Heart left ventricle (tissue), 16 donors: Measurements from ENCODE around the gene HS3ST2. TPM values are rescaled to one million over a fixed set of nuclear protein-coding genes. Genes with fewer than 3 reads are reported as not detected.
A peak's percentile ranks its signal among the peaks of the same experiment; 100 is the strongest.

ENCODE experiments used
- ATAC-seq, 4 donors: fragments of 200-7000 bp; cut with Tn5 transposase; one replicate each; pipeline ENCODE4 v1.9.1; 2020 to 2022; ENCODE audit warnings: moderate library complexity in 4 of 4, mild to moderate bottlenecking in 3 of 4, moderate number of reproducible peaks in 1 of 4
- DNase-seq, 5 donors: peaks; one replicate each; pipeline ENCODE4 v3.0.0-alpha.2; 2020
- H3K27ac ChIP-seq, 12 donors: fragments of 200-600 bp; sonication (generic) in 4 of 12; one replicate each; pipeline versions ENCODE4 v1.5.0 to v1.8.0; 2016 to 2022; ENCODE audit warnings: mild to moderate bottlenecking in 2 of 12
- H3K27me3 ChIP-seq, 9 donors: fragments of 200-600 bp; sonication (generic) in 2 of 9; one replicate each; pipeline versions ENCODE4 v1.5.1 to v1.8.0; 2016 to 2022; ENCODE audit warnings: mild to moderate bottlenecking in 3 of 9
- H3K36me3 ChIP-seq, 9 donors: fragments of 200-600 bp; sonication (generic) in 2 of 9; one replicate each; pipeline versions ENCODE4 v1.5.0 to v1.8.0; 2018 to 2022; ENCODE audit warnings: mild to moderate bottlenecking in 2 of 9
- H3K4me1 ChIP-seq, 12 donors: fragments of 200-600 bp; sonication (generic) in 4 of 12; one replicate each; pipeline versions ENCODE4 v1.5.0 to v1.8.0; 2016 to 2022; ENCODE audit warnings: mild to moderate bottlenecking in 3 of 12
- H3K4me3 ChIP-seq, 12 donors: fragments of 200-600 bp; sonication (generic) in 4 of 12; one replicate each; pipeline versions ENCODE4 v1.5.0 to v1.8.0; 2017 to 2022; ENCODE audit warnings: mild to moderate bottlenecking in 9 of 12, moderate library complexity in 4 of 12
- H3K9me3 ChIP-seq, 12 donors: fragments of 200-600 bp; sonication (generic) in 4 of 12; one replicate each; pipeline versions ENCODE4 v1.5.0 to v1.8.0; 2016 to 2022; ENCODE audit warnings: mild to moderate bottlenecking in 1 of 12
- POLR2A ChIP-seq, 2 donors: fragments of 450-650 bp; IDR thresholded peaks; one replicate each; pipeline ENCODE4 v1.6.1; 2017; ENCODE audit warnings: antibody characterized with exemption in 2 of 2, mild to moderate bottlenecking in 2 of 2, moderate library complexity in 2 of 2
- WGBS, 4 donors: extraction: QIAGEN DNeasy Blood & Tissue Kit in 2 of 4; methylation state at CpG; one replicate each; pipeline versions ENCODE4 v1.1.5 to v1.1.7; 2013 to 2018; 5-methylcytosine and 5-hydroxymethylcytosine counted together
- intact Hi-C, 10 donors: fragments of 100-400 bp; cut with DNase I; formaldehyde crosslinking; loops; one replicate each; pipeline versions ENCODE4 v1.11.1 to v1.14.2; 2022
- polyA plus RNA-seq, 2 donors: library from polyadenylated mRNA; stranded (reverse); fragments of 200-250 nt; gene quantifications; one replicate each; pipeline ENCODE4 v1.2.3, GENCODE V29; 2013
- total RNA-seq, 9 donors: library from RNA; depleted of rRNA in 2 of 9; stranded (reverse); fragments of >200 nt in 2 of 9; fragmentation: NEBNext Ultra II Directional in 3 of 9; extraction: Animal tissue kit (Norgen Biotek cat#: 25700) in 3 of 9; gene quantifications; one replicate each; pipeline versions ENCODE4 v1.1.0 to v1.2.4, GENCODE V29; 2016 to 2023
- TF ChIP-seq, protein P1 (sequence below), 12 donors: fragments of 200-600 bp; sonication (generic) in 4 of 12; IDR thresholded peaks; one replicate each; pipeline versions ENCODE4 v1.5.0 to v1.8.0; 2018 to 2022; ENCODE audit warnings: antibody characterized with exemption in 12 of 12, mild to moderate bottlenecking in 5 of 12
- donor health status: ischemic (EF 13 %, LVEDD 7.1; RV severe dilation, severe dysfunction).
- donor health status: healthy with polysubstance abuse.
- donor health status: DM: no; HTN: yes; CAD: no.
- donor health status: DM: no; HTN: no; CAD: no.
- donor health status: ischemic (EF 25% LVEDD 6.9; RV normal size, moderate dysfunction).
- donor health status: ischemic (EF 25% LVEDD 5.7; RV mildly dilated, moderate dysfunction).
- donor health status: healthy.
- donor health status: DM: yes; HTN: yes; CAD: no.
- donor health status: ischemic (EF 35%, LVEDD 5.7; RV mildly dilated, moderate dysfunction).
- donor health status: nonischemic (EF 11% LVEDD 7.7; RV severe dilation, severe dysfunction).
- donor health status: DM: yes; HTN: yes; CAD: no.
- donor health status: PGD.
- donor health status: ischemic (EF 29% LVEDD 5.4; RV normal size, mild dysfunction).
- donor health status: nonischemic (EF 23%, LVEDD 6.1; RV moderate dilation, normal function).

HS3ST2 gene
- total and polyA plus RNA-seq, 11 donors: 0.08 to 4.3 (median 0.20) TPM

- H3K4me1 ChIP-seq: no peaks in the 10 kb centered on the region
- H3K9me3 ChIP-seq: peaks cover 0 to 3% (median 0%) of the 10 kb centered on the region in 12 donors
- peaks cover 0 to 48% (median 0%) of the 10 kb centered on the region in 9 donors for H3K27me3 ChIP-seq
- intact Hi-C loops: no loop called here
- DNase-seq (no peak), ATAC-seq (no peak)
- H3K27ac ChIP-seq: no peak overlapping the region
- H3K36me3 ChIP-seq: no peaks in the 10 kb centered on the region
- no peak overlapping the region for H3K4me3 ChIP-seq
- WGBS, 4 donors: 53 to 67% (median 60%) methylated on average over 1 of the region's 1 CpG
- TF ChIP-seq POLR2A (IDR thresholded peaks at IDR 0.05): no peak
- TF ChIP-seq, protein P1, sequence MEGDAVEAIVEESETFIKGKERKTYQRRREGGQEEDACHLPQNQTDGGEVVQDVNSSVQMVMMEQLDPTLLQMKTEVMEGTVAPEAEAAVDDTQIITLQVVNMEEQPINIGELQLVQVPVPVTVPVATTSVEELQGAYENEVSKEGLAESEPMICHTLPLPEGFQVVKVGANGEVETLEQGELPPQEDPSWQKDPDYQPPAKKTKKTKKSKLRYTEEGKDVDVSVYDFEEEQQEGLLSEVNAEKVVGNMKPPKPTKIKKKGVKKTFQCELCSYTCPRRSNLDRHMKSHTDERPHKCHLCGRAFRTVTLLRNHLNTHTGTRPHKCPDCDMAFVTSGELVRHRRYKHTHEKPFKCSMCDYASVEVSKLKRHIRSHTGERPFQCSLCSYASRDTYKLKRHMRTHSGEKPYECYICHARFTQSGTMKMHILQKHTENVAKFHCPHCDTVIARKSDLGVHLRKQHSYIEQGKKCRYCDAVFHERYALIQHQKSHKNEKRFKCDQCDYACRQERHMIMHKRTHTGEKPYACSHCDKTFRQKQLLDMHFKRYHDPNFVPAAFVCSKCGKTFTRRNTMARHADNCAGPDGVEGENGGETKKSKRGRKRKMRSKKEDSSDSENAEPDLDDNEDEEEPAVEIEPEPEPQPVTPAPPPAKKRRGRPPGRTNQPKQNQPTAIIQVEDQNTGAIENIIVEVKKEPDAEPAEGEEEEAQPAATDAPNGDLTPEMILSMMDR (IDR thresholded peaks at IDR 0.05): no peak
Measured at GRCh38 chr16:22771551-22771950, 42.4 kb upstream of the HS3ST2 start.

- no peaks in the 10 kb centered on the region for H3K9me3 ChIP-seq
- intact Hi-C loops: no loop called here
- TF ChIP-seq POLR2A (IDR thresholded peaks at IDR 0.05): no peak
- TF ChIP-seq, protein P1 (IDR thresholded peaks at IDR 0.05): no peak
- DNase-seq (no peak), ATAC-seq (no peak)
- 48 to 53% (median 51%) methylated on average over 6 of the region's 6 CpGs for WGBS, 4 donors
- peaks cover 0 to 64% (median 5%) of the 10 kb centered on the region in 9 donors for H3K27me3 ChIP-seq
- H3K4me1 ChIP-seq: no peaks in the 10 kb centered on the region
- no peak overlapping the region for H3K27ac ChIP-seq
- H3K36me3 ChIP-seq: no peaks in the 10 kb centered on the region
- H3K4me3 ChIP-seq: no peak overlapping the region
Measured at GRCh38 chr16:22775220-22775922, 38.6 kb upstream of the HS3ST2 start.

GRCh38 chr16:22781480-22781879, 32.5 kb upstream of the HS3ST2 start:
- no peak for ATAC-seq

DNA sequence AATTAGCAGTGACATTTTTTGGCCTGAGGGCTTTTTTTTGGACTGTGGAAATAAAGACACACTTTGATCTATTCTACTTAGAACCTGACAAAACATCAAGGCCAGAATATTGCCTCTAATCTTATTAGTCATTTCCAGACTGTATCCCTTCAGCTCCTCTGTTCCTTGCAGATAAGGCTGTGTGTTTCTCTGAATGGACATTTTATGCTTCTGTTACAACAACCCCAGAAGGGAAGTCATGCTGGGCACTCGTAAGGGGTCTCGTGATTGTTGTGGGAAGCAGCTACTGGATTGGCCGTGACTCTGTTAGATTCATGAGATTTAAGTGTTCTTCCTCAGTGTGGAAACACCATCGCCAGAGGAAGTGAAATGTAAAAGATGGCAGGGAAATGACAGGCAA, 31.6 kb upstream of the HS3ST2 start:
- no peak overlapping the region for H3K4me3 ChIP-seq
- 20 to 27% (median 24%) methylated on average over 4 of the region's 4 CpGs for WGBS, 4 donors
- TF ChIP-seq, protein P1 (IDR thresholded peaks at IDR 0.05): no peak
- TF ChIP-seq POLR2A (IDR thresholded peaks at IDR 0.05): no peak
- H3K27ac ChIP-seq: no peak overlapping the region
- H3K27me3 ChIP-seq: peaks cover 0 to 21% (median 0%) of the 10 kb centered on the region in 9 donors
- peaks cover 0 to 7% (median 0%) of the 10 kb centered on the region in 12 donors for H3K4me1 ChIP-seq
- H3K36me3 ChIP-seq: no peaks in the 10 kb centered on the region
- intact Hi-C loops: no loop called here
- H3K9me3 ChIP-seq: no peaks in the 10 kb centered on the region
- DNase-seq: no peak
- ATAC-seq: peak in 3 of 4 donors; percentile 38 to 73 (median 66)

More at GRCh38 chr16:22781480-22781879, 32.5 kb upstream of the HS3ST2 start:
- Histone ChIP-seq H3K4me3 (no peak overlapping the region), H3K36me3 (no peaks in the 10 kb centered on the region), H3K9me3 (no peaks in the 10 kb centered on the region), H3K27ac (no peak overlapping the region), H3K4me1 (peaks cover 0 to 7% (median 0%) of the 10 kb centered on the region in 12 donors), H3K27me3 (peaks cover 0 to 21% (median 0%) of the 10 kb centered on the region in 9 donors)
- intact Hi-C loops: no loop called here
- WGBS, 4 donors: 71 to 79% (median 77%) methylated on average over 8 of the region's 8 CpGs
- TF ChIP-seq POLR2A (IDR thresholded peaks at IDR 0.05): no peak
- TF ChIP-seq, protein P1 (IDR thresholded peaks at IDR 0.05): no peak
- no peak for DNase-seq
